Neuron (in vitro differentiated cells): ENCODE data around the gene APOC1.
"Not testable (repeated sequence)": the region's sequence is repeated elsewhere in the genome, so short reads cannot be mapped to it uniquely, and the experiment has no call there.

ENCODE experiments used
- H2AFZ ChIP-seq: one replicate; pipeline ENCODE4 v1.6.1; 2013; ENCODE audit warnings: low read depth, mild to moderate bottlenecking, inconsistent platforms, low read length, moderate library complexity
- H3K27me3 ChIP-seq: one replicate; pipeline ENCODE4 v1.6.1; 2013; ENCODE audit warnings: low read length; ENCODE audit not compliant: insufficient read depth
- H3K36me3 ChIP-seq: one replicate; pipeline ENCODE4 v1.6.1; 2013; ENCODE audit warnings: low read length; ENCODE audit not compliant: insufficient read depth
- H3K4me1 ChIP-seq: one replicate; pipeline ENCODE4 v1.6.1; 2013; ENCODE audit warnings: low read length; ENCODE audit not compliant: insufficient read depth
- H3K4me3 ChIP-seq: 2 replicates; pipeline ENCODE4 v1.5.1; 2013; ENCODE audit warnings: mild to moderate bottlenecking, low read length, moderate library complexity
- H3K9me3 ChIP-seq: one replicate; pipeline ENCODE4 v1.6.1; 2013; ENCODE audit warnings: low read length

Gene APOC1

GRCh38 chr19:44914433-44915206 lies at the start of gene APOC1:
APOC1 (plus strand) TSS chr19:44914608; CDS start chr19:44914892, 284 bp downstream.
- H2AFZ ChIP-seq: peak within 1 kb of the TSS; percentile 89
- H3K36me3 ChIP-seq, H3K27me3 ChIP-seq, H3K4me1 ChIP-seq, H3K9me3 ChIP-seq: not testable (repeated sequence)
- H3K4me3 ChIP-seq: peak within 1 kb of the TSS; percentile 36

GRCh38 chr19:44865196-44865767 lies 49.1 kb upstream of the APOC1 start:
- no peaks in the 10 kb centered on the region for H3K4me1 ChIP-seq
- H2AFZ ChIP-seq: no peak overlapping the region
- no peak overlapping the region for H3K4me3 ChIP-seq
- H3K36me3 ChIP-seq: peaks cover 47% of the 10 kb centered on the region
- H3K27me3 ChIP-seq: no peaks in the 10 kb centered on the region
- no peaks in the 10 kb centered on the region for H3K9me3 ChIP-seq

GRCh38 chr19:44866664-44867063 lies 47.7 kb upstream of the APOC1 start:
- Histone ChIP-seq H3K4me1 (no peaks in the 10 kb centered on the region), H3K27me3 (no peaks in the 10 kb centered on the region), H3K9me3 (no peaks in the 10 kb centered on the region), H2AFZ (no peak overlapping the region), H3K36me3 (peaks cover 45% of the 10 kb centered on the region), H3K4me3 (no peak overlapping the region)

- Histone ChIP-seq H3K4me1 (no peaks in the 10 kb centered on the region), H3K9me3 (no peaks in the 10 kb centered on the region), H3K4me3 (no peak overlapping the region), H3K27me3 (no peaks in the 10 kb centered on the region), H3K36me3 (peaks cover 51% of the 10 kb centered on the region), H2AFZ (no peak overlapping the region)
These were observed 46.8 kb upstream of the APOC1 start for GRCh38 chr19:44867578-44867977.

- Histone ChIP-seq H3K36me3 (peaks cover 68% of the 10 kb centered on the region), H3K4me3 (no peak overlapping the region), H3K27me3 (no peaks in the 10 kb centered on the region), H2AFZ (no peak overlapping the region), H3K9me3 (no peaks in the 10 kb centered on the region), H3K4me1 (no peaks in the 10 kb centered on the region)
These were observed 44.5 kb upstream of the APOC1 start for GRCh38 chr19:44869733-44870470.

- Histone ChIP-seq H2AFZ (no peak overlapping the region), H3K4me1 (no peaks in the 10 kb centered on the region), H3K9me3 (no peaks in the 10 kb centered on the region), H3K4me3 (no peak overlapping the region), H3K27me3 (no peaks in the 10 kb centered on the region), H3K36me3 (peaks cover 71% of the 10 kb centered on the region)
These were observed 42.6 kb upstream of the APOC1 start for GRCh38 chr19:44871809-44872208.

GRCh38 chr19:44872661-44873060 lies 41.7 kb upstream of the APOC1 start:
- H3K36me3 ChIP-seq: peaks cover 74% of the 10 kb centered on the region
- no peaks in the 10 kb centered on the region for H3K9me3 ChIP-seq
- H3K4me1 ChIP-seq: no peaks in the 10 kb centered on the region
- H3K27me3 ChIP-seq: no peaks in the 10 kb centered on the region
- H3K4me3 ChIP-seq: no peak overlapping the region
- no peak overlapping the region for H2AFZ ChIP-seq

- Histone ChIP-seq H3K36me3 (peaks cover 77% of the 10 kb centered on the region), H3K9me3 (no peaks in the 10 kb centered on the region), H3K4me1 (no peaks in the 10 kb centered on the region), H3K4me3 (no peak overlapping the region), H2AFZ (no peak overlapping the region), H3K27me3 (no peaks in the 10 kb centered on the region)
These were observed 40.1 kb upstream of the APOC1 start for GRCh38 chr19:44874317-44874716.

GRCh38 chr19:44875666-44876451 lies 38.5 kb upstream of the APOC1 start:
- Histone ChIP-seq H3K4me3 (no peak overlapping the region), H3K36me3 (peaks cover 72% of the 10 kb centered on the region), H3K27me3 (no peaks in the 10 kb centered on the region), H2AFZ (no peak overlapping the region), H3K4me1 (no peaks in the 10 kb centered on the region), H3K9me3 (no peaks in the 10 kb centered on the region)

GRCh38 chr19:44876930-44877535 lies 37.4 kb upstream of the APOC1 start:
- no peak overlapping the region for H3K4me3 ChIP-seq
- no peaks in the 10 kb centered on the region for H3K27me3 ChIP-seq
- H3K4me1 ChIP-seq: no peaks in the 10 kb centered on the region
- H3K9me3 ChIP-seq: no peaks in the 10 kb centered on the region
- H3K36me3 ChIP-seq: peaks cover 66% of the 10 kb centered on the region
- H2AFZ ChIP-seq: no peak overlapping the region

GRCh38 chr19:44878120-44878865 lies 36.1 kb upstream of the APOC1 start:
- Histone ChIP-seq H3K9me3 (no peaks in the 10 kb centered on the region), H3K36me3 (peaks cover 58% of the 10 kb centered on the region), H3K27me3 (no peaks in the 10 kb centered on the region), H3K4me3 (no peak overlapping the region), H3K4me1 (no peaks in the 10 kb centered on the region), H2AFZ (no peak overlapping the region)
